GM18508 (cell line): Measurements from ENCODE around the gene ICOSLG.
"Not testable (repeated sequence)": the region's sequence is repeated elsewhere in the genome, so short reads cannot be mapped to it uniquely, and the experiment has no call there.

Source experiments
- ATAC-seq: cut with Tn5 transposase; IDR thresholded peaks from one replicate; pipeline ENCODE4 v1.9.1; 2021; ENCODE audit warnings: moderate number of reproducible peaks; ENCODE audit not compliant: insufficient read depth, unreplicated experiment

The ICOSLG gene

DNA sequence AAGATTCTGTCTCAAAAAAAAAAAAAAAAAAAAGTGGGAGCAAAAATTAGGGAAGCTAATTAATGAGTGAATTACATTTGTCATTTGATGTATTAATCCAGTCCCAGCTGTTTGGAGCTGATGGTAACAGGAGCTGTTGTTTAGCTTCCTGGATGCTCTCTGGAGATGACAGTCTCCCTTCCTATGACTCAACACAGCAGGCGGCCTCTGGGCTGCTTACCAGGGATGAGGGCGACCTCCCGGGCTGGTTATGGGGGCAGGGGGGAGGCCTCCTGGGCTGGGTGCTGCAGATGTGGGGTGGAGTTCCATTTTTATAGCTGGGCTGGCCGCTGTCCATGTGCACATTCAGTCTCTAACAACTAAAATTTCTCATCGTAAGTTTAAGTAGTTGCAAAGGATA is 47.6 kb downstream of the ICOSLG start:
- ATAC-seq: not testable (repeated sequence)

GRCh38 chr21:44190349-44191271 is 50.1 kb downstream of the ICOSLG start:
- ATAC-seq: not testable (repeated sequence)

DNA sequence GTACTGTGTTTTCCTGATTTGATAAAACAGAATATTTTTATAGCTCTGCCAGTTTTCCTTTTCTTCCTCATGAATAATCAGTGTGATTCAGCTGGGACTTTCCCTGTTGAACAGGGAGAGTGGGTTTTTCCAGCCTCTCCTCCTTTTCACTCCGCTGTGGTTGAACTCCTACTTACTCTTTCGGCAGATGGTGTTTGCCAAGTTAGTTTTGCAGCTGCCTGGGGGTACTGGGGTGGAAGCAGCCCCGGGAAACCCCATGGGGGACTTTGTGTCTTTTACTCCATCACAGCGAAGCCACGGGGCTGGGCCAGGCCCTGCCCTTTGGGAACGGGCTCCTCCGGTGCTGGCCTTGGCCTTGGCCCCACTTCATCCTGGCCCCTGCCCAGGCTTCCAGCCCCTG is 55.9 kb downstream of the ICOSLG start:
- ATAC-seq: not testable (repeated sequence)

DNA sequence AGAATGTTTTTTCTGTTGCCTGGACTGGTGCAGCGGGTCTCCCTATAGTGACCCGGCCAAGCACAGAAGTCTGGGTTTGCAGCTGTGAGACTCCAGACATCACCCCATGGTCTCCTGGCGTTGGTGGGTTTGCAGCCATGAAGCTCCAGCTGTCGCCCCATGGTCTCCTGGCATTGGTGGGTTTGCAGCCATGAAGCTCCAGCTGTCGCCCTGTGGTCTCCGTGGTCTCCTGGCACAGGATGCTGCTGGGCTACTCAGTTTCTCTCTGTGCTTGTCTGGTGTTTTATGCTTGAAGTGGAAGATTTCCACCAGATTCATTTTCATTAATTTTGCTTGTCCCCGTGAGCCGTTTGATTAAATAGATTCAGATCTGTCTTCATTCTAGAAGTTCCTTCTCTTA is 58.5 kb downstream of the ICOSLG start:
- not testable (repeated sequence) for ATAC-seq

GRCh38 chr21:44181506-44181905 is 59.2 kb downstream of the ICOSLG start:
- not testable (repeated sequence) for ATAC-seq

DNA sequence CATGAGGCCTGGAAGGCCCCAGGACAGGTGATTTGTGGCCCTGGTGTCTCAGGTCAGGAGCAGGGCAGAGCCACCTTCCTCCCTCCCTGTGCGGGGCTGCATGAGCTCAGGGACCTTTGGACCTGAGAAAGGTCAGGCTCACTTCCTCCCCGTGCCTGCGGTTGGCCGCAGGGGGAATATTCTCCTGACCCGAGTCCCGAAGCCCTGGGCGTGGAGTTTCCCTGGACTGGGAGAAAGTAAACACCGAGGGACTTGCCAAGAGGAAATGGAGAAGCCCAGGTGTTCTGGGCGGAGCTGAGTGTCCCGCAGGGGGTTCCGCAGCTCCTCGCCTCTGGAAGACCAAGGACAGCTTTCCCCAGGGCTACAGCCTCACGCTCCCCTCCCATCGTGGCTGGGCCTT is 64.6 kb downstream of the ICOSLG start:
- ATAC-seq: not testable (repeated sequence)

- not testable (repeated sequence) for ATAC-seq
Observed at GRCh38 chr21:44175189-44175588, 65.6 kb downstream of the ICOSLG start.
